MV-4-11 (cell line): ENCODE results near the gene SEC14L1.

ENCODE experiments used
- DNase-seq: peaks from one replicate; lab custom pipeline; 2025; lab: John Stamatoyannopoulos, UW

The SEC14L1 gene

GRCh38 chr17:77116371-77116860 lies 24.4 kb upstream of the SEC14L1 start:
- no peak for DNase-seq

- no peak for DNase-seq
Measured at GRCh38 chr17:77117415-77117814, 23.4 kb upstream of the SEC14L1 start.

DNA sequence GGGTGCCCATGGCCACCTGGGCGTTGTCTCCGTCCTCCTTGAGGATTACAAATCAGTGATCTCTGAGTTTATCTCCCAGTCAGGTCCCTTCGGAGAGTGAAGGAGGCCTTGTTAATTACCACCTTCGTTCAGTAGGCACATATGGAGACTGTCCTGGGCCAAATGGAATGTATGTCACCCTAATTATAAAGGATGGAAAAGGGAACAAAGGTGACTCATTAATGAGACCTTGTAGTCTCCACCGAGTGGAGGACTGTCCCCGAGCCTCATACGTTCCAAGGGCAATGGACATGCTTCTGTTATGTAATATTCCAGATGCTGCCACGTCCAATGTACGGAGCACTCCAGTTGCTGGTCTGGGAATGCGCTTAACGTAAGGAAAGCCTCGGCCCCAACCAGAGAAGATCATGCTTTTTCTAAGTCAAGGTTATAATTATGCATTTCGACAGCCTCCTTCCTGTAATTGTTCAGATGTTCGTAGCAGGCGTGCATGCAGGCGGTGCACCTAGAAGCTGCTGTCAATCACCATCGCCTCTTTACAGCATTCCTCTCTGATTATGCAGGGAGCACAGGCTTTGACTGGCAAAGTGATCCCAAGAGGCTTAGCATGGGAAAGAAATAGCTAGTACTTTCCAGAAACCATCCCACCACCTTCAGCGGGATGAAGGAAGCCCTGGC lies 22.4 kb upstream of the SEC14L1 start:
- DNase-seq, result no peak

- no peak for DNase-seq
Measured at GRCh38 chr17:77119668-77120301, 21.0 kb upstream of the SEC14L1 start.

GRCh38 chr17:77120868-77121267 lies 19.9 kb upstream of the SEC14L1 start:
- DNase-seq, result no peak

DNA sequence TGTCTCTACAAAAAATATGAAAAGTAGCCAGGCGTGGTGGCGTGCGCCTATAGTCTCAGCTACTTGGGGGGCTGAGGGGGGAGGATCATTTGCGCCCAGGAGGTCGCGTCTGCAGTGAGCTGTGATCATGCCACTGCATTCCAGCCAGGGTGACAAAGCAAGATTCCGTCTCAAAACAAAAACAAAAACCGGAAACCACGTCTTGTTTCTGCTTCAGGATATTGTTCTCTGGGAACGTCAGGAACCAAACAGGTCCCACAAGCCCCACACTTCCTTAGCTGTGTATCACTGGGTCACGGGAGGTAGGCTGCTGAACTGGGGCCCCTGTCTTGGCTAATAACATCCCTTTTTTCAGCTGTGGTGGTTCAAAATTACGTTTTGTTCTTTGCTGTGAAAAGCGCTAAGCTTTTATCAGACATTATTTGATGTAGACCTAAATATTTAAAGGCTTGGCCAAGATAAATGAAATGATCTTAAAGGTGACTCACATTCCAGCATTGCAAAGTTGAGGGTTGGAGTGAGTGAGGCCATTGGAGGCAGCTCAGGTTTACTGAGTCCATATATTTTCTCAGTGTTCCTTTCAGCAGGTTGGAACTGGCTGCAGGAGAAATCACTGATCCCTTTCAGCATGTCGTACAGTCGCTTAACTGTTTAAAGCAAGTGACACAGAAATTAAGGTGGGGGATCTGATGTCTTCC lies 16.4 kb upstream of the SEC14L1 start:
- DNase-seq, result no peak

- no peak for DNase-seq
Measured at GRCh38 chr17:77125432-77125901, 15.3 kb upstream of the SEC14L1 start.

DNA sequence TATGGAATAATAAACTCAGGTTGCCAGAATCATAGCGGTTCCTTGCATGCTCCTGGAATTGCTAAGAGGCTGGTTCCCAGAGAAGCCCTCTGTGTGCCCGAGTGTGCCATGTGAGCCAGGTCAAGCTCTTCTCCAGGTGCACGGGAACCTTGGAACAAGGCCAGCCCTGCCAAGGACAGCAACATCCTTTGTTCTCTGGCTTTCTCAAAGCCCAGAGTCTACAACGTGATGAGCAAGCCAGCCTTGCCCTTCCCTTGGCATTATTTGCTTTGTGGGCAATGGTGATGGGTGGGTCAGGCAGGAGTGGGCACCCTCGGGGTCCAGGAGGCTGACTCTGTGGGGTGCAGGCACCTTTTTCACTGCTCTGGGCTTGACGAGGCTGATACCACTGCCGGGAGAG lies 14.2 kb upstream of the SEC14L1 start:
- no peak for DNase-seq

- peak; percentile 87 for DNase-seq
Measured at GRCh38 chr17:77127735-77128361, 12.9 kb upstream of the SEC14L1 start.

DNA sequence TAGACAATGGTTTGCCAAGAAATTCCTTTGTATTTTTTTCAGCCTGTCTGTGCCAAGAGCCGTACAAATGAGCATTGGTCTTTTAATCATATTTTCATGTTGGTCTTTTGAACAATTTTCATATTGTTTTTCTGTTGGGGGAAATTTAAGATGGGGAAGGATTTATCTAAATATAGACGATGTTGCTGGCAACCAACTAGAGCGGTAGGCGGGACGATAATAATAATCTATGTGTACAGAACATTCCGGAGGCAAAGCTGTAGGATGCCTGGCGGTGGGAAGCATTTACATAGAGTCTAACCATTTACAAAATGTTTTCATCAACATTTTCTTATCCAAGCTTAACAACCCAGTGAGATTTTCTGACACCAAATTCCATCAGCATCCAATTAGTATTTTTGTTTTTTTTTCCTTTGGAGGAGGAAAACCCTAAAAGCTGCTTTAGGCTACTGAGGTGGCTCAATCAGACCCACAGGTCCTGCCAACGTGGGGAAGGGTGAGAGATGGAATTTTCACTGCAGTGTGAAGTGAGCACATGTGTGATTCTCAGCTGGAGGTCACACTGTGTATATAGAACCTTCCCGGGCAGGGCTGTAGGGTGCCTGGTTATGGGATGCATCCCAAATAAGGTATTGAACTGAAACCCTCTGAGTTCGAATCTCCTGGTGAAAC lies 11.7 kb upstream of the SEC14L1 start:
- no peak for DNase-seq

- DNase-seq, result no peak
Measured at GRCh38 chr17:77129568-77130301, 11.0 kb upstream of the SEC14L1 start.

GRCh38 chr17:77130525-77130924 lies 10.2 kb upstream of the SEC14L1 start:
- DNase-seq, result no peak

DNA sequence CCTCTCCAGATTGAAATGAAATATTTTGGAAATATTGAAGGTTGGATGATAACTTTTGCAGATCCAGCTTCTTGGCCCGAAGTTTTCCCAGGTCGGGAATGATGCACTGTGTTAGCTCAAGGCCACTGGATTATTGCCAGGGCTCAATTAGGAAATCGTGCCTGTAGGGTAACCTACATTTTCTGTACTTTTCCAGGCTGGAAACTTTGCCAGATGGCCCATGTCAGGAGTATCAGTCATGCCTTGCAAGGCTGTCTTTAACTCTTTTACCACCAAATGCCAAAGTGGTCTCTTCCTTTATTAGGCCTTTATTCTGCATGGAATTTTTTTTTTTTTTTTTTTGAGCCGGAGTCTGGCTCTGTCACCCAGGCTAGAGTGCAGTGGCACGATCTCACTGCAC lies 8.9 kb upstream of the SEC14L1 start:
- DNase-seq, result no peak

GRCh38 chr17:77132411-77133086 lies 8.2 kb upstream of the SEC14L1 start:
- DNase-seq, result peak; percentile 24

- DNase-seq, result no peak
Measured at GRCh38 chr17:77133087-77133638, 7.6 kb upstream of the SEC14L1 start.

GRCh38 chr17:77136420-77136767 lies 4.4 kb upstream of the SEC14L1 start:
- no peak for DNase-seq

- no peak for DNase-seq
Measured at GRCh38 chr17:77137111-77137510, 3.7 kb upstream of the SEC14L1 start.

DNA sequence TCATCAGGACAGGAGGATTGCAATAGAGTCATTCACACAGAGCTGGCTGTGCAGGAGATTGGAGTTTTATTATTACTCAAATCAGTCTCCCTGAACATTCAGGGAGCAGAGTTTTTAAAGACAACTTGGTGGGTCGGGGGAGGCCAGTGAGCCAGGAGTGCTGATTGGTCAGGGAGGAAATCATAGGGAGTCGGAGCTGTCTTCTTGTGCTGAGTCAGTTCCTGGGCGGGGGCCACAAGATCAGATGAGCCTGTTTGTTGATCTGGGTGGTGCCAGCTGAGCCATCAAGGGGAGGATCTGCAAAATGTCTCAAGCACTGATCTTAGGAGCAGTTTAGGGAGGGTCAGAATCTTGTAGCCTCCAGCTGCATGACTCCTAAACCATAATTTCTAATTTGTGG lies 2.9 kb upstream of the SEC14L1 start:
- peak; percentile 36 for DNase-seq

DNA sequence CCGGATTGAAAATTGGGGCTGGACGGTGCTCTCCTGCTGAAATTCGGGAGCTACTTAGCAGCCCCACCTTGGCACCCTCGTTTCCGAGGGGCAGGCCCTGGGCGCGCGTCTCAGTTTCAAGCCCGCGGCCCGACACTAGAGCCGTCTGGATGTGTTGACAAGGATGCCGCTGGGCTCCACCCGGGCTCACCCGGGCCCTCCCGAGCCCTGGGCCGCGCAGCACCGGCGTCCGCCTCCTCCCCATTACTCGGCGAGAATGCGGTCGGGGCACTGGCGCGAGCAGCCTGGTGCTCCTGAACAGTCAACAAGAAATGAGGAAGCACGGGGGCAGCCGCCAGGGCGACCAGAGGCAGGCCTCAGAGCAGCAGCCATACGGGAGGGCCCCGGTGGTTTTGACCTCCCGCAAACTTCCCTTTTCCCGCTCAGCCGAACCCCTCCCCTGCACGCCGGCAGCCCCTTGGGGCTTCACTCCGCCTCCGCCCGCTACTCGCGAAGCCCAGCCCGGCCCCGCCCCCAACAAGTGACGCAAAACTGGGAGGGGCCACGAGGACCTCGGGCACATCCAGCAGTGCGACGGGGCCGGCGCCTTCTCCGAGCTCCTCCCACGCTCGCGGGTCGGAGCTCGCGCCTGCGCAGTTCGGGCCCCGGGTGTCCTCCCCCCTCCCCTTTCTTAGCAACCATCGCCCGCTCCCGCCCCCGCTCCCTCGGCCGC lies 447 bp upstream of the SEC14L1 start:
- peak; percentile 99 for DNase-seq
